ENCODE measurements around the gene KCNRG. TPM values are rescaled to one million over a fixed set of nuclear protein-coding genes. Genes with fewer than 3 reads are reported as not detected.
"Not testable (repeated sequence)": the region's sequence is repeated elsewhere in the genome, so short reads cannot be mapped to it uniquely, and the experiment has no call there.

Gene KCNRG
- total RNA-seq, 1 experiment from 2014 or later, result 0.20 TPM

GRCh38 chr13:49980266-49980665, 35.0 kb upstream of the KCNRG start:
- intact Hi-C loops (cut with micrococcal nuclease; ENCODE audit: unreplicated experiment), result no loop called here
- no peaks in the 10 kb centered on the region for H3K27me3 Mint-ChIP-seq (ENCODE audit: insufficient read depth, unreplicated experiment)
- Histone ChIP-seq H3K27me3 (replicated peaks; ENCODE audit: control insufficient read depth, insufficient read depth, low read length) (no peaks in the 10 kb centered on the region), H3K4me3 (ENCODE audit: low read depth, low read length) (no peak overlapping the region), H3K36me3 (ENCODE audit: control insufficient read depth, insufficient read depth, low read length) (no peaks in the 10 kb centered on the region), H3K4me1 (no peaks in the 10 kb centered on the region), H3K9me3 (no peaks in the 10 kb centered on the region)
- peaks cover 12% of the 10 kb centered on the region for H3K4me1 Mint-ChIP-seq (ENCODE audit: low read depth, unreplicated experiment)
- no peaks in the 10 kb centered on the region for H3K9me3 Mint-ChIP-seq (ENCODE audit: unreplicated experiment)
- H3K36me3 Mint-ChIP-seq (ENCODE audit: insufficient read depth, unreplicated experiment), result no peaks in the 10 kb centered on the region
- DNase-seq, result no peak
- no peak for TF ChIP-seq CTCF (IDR thresholded peaks at IDR 0.05; ENCODE audit: insufficient read depth in 1 of 2, low read depth in 1 of 2, low read length in 1 of 2, severe bottlenecking in 1 of 2, unreplicated experiment in 1 of 2)
- H3K4me3 Mint-ChIP-seq (ENCODE audit: unreplicated experiment), result no peak overlapping the region
- BruUV-seq (replicated peaks), result no TSS peak
- CTCF ChIA-PET, result no interaction called here
- no peak overlapping the region for H3K27ac Mint-ChIP-seq (ENCODE audit: unreplicated experiment)
- POLR2A ChIA-PET, result no interaction called here

- Histone ChIP-seq H3K9me3 (no peaks in the 10 kb centered on the region), H3K4me1 (no peaks in the 10 kb centered on the region), H3K4me3 (ENCODE audit: low read depth, low read length) (no peak overlapping the region), H3K27me3 (replicated peaks; ENCODE audit: control insufficient read depth, insufficient read depth, low read length) (no peaks in the 10 kb centered on the region), H3K36me3 (ENCODE audit: control insufficient read depth, insufficient read depth, low read length) (no peaks in the 10 kb centered on the region)
- ChIA-PET POLR2A (interaction anchor here (0.6 kb wide), 1 partner anchor 16 kb away, joined by 4 read pairs; no protein-coding TSS in a partner anchor), CTCF (interaction anchor here (0.6 kb wide), 1 partner anchor 29 kb away, joined by 12 read pairs; no protein-coding TSS in a partner anchor)
- Mint-ChIP-seq H3K4me3 (ENCODE audit: unreplicated experiment) (no peak overlapping the region), H3K27me3 (ENCODE audit: insufficient read depth, unreplicated experiment) (no peaks in the 10 kb centered on the region), H3K27ac (ENCODE audit: unreplicated experiment) (no peak overlapping the region), H3K9me3 (ENCODE audit: unreplicated experiment) (no peaks in the 10 kb centered on the region), H3K36me3 (ENCODE audit: insufficient read depth, unreplicated experiment) (no peaks in the 10 kb centered on the region), H3K4me1 (ENCODE audit: low read depth, unreplicated experiment) (no peaks in the 10 kb centered on the region)
- no peak for TF ChIP-seq CTCF (IDR thresholded peaks at IDR 0.05; ENCODE audit: insufficient read depth in 1 of 2, low read depth in 1 of 2, low read length in 1 of 2, severe bottlenecking in 1 of 2, unreplicated experiment in 1 of 2)
- no peak for DNase-seq
- BruUV-seq (replicated peaks), result no TSS peak
- intact Hi-C loops (cut with micrococcal nuclease; ENCODE audit: unreplicated experiment), result no loop called here
These were observed 30.1 kb upstream of the KCNRG start for GRCh38 chr13:49985129-49985528.

- Histone ChIP-seq H3K4me3 (ENCODE audit: low read depth, low read length) (no peak overlapping the region), H3K27me3 (replicated peaks; ENCODE audit: control insufficient read depth, insufficient read depth, low read length) (no peaks in the 10 kb centered on the region), H3K36me3 (ENCODE audit: control insufficient read depth, insufficient read depth, low read length) (no peaks in the 10 kb centered on the region), H3K4me1 (no peaks in the 10 kb centered on the region), H3K9me3 (no peaks in the 10 kb centered on the region)
- intact Hi-C loops (cut with micrococcal nuclease; ENCODE audit: unreplicated experiment), result no loop called here
- Mint-ChIP-seq H3K27ac (ENCODE audit: unreplicated experiment) (no peak overlapping the region), H3K27me3 (ENCODE audit: insufficient read depth, unreplicated experiment) (no peaks in the 10 kb centered on the region), H3K9me3 (ENCODE audit: unreplicated experiment) (no peaks in the 10 kb centered on the region), H3K4me1 (ENCODE audit: low read depth, unreplicated experiment) (no peaks in the 10 kb centered on the region), H3K36me3 (ENCODE audit: insufficient read depth, unreplicated experiment) (no peaks in the 10 kb centered on the region), H3K4me3 (ENCODE audit: unreplicated experiment) (no peak overlapping the region)
- CTCF ChIA-PET, result interaction anchor here (0.6 to 0.7 kb wide), 2 partner anchors 14 to 1898 kb away, joined by 3 read pairs; no protein-coding TSS in a partner anchor
- DNase-seq, result no peak
- no TSS peak for BruUV-seq (replicated peaks)
- no peak for TF ChIP-seq CTCF (IDR thresholded peaks at IDR 0.05; ENCODE audit: insufficient read depth in 1 of 2, low read depth in 1 of 2, low read length in 1 of 2, severe bottlenecking in 1 of 2, unreplicated experiment in 1 of 2)
- POLR2A ChIA-PET, result no interaction called here
These were observed 28.8 kb upstream of the KCNRG start for GRCh38 chr13:49986471-49986870.

GRCh38 chr13:49990612-49991011, 24.6 kb upstream of the KCNRG start:
- DNase-seq; H3K4me3 ChIP-seq (ENCODE audit: low read depth, low read length); H3K4me1 ChIP-seq; H3K27ac Mint-ChIP-seq (ENCODE audit: unreplicated experiment); BruUV-seq (replicated peaks); H3K27me3 ChIP-seq (replicated peaks; ENCODE audit: control insufficient read depth, insufficient read depth, low read length); H3K36me3 Mint-ChIP-seq (ENCODE audit: insufficient read depth, unreplicated experiment); H3K4me1 Mint-ChIP-seq (ENCODE audit: low read depth, unreplicated experiment); H3K27me3 Mint-ChIP-seq (ENCODE audit: insufficient read depth, unreplicated experiment); H3K4me3 Mint-ChIP-seq (ENCODE audit: unreplicated experiment); H3K9me3 Mint-ChIP-seq (ENCODE audit: unreplicated experiment); H3K9me3 ChIP-seq; intact Hi-C loops (cut with micrococcal nuclease; ENCODE audit: unreplicated experiment); CTCF ChIA-PET; POLR2A ChIA-PET; H3K36me3 ChIP-seq (ENCODE audit: control insufficient read depth, insufficient read depth, low read length): not testable (repeated sequence)

Data from Caco-2 (cell line).